Measurements from ENCODE around the gene CYP2C19.

CYP2C19 gene

DNA sequence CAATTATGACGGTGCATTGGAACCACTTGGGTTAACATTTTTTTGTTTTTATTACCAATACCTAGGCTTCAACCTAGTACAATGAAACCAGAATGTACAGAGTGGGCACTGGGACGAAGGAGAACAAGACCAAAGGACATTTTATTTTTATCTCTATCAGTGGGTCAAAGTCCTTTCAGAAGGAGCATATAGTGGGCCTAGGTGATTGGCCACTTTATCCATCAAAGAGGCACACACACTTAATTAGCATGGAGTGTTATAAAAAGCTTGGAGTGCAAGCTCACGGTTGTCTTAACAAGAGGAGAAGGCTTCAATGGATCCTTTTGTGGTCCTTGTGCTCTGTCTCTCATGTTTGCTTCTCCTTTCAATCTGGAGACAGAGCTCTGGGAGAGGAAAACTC is at the start of gene CYP2C19:
CYP2C19 (plus strand) TSS at position 289 of the 400 bp plus-strand sequence; CDS start at position 314, 25 bp downstream.
- TF ChIP-seq, protein P1, sequence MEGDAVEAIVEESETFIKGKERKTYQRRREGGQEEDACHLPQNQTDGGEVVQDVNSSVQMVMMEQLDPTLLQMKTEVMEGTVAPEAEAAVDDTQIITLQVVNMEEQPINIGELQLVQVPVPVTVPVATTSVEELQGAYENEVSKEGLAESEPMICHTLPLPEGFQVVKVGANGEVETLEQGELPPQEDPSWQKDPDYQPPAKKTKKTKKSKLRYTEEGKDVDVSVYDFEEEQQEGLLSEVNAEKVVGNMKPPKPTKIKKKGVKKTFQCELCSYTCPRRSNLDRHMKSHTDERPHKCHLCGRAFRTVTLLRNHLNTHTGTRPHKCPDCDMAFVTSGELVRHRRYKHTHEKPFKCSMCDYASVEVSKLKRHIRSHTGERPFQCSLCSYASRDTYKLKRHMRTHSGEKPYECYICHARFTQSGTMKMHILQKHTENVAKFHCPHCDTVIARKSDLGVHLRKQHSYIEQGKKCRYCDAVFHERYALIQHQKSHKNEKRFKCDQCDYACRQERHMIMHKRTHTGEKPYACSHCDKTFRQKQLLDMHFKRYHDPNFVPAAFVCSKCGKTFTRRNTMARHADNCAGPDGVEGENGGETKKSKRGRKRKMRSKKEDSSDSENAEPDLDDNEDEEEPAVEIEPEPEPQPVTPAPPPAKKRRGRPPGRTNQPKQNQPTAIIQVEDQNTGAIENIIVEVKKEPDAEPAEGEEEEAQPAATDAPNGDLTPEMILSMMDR (IDR thresholded peaks at IDR 0.05; ENCODE audit: insufficient read depth, low read depth, low read length, missing control alignments), result no peak
- DNase-seq (ENCODE audit: low read depth), result no peak
- H3K4me3 ChIP-seq (ENCODE audit: low read length), result no peak within 1 kb of the TSS

DNA sequence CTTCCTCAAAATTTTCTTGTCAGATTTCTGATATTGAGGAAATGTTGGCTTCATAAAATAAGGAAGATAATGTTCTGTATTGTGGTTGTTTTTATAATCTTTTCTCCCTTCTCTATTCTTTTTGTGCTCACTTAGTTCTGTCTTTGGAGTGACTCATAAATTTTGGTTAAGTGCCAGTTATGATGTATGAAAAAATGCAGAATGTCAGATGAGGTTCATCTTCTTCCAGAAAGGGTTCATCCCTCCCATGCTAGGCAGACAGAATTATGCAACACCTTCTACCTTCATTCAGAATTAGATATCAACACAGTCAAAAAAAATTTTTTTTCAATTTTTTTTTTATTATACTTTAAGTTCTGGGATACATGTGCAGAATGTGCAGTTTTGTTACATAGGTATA is 36.6 kb upstream of the CYP2C19 start:
- DNase-seq (ENCODE audit: low read depth), result peak; percentile 55
- TF ChIP-seq, protein P1 (IDR thresholded peaks at IDR 0.05; ENCODE audit: insufficient read depth, low read depth, low read length, missing control alignments), result no peak

DNA sequence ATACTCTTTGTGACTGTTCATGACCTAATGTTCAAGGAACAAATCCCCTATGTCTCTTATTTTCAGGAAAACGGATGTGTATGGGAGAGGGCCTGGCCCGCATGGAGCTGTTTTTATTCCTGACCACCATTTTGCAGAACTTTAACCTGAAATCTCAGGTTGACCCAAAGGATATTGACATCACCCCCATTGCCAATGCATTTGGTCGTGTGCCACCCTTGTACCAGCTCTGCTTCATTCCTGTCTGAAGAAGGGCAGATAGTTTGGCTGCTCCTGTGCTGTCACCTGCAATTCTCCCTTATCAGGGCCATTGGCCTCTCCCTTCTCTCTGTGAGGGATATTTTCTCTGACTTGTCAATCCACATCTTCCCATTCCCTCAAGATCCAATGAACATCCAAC is 27.3 kb upstream of the CYP2C19 start:
- TF ChIP-seq, protein P1 (IDR thresholded peaks at IDR 0.05; ENCODE audit: insufficient read depth, low read depth, low read length, missing control alignments), result no peak
- DNase-seq (ENCODE audit: low read depth), result no peak
- no peak overlapping the region for H3K4me3 ChIP-seq (ENCODE audit: low read length)

More for the DNA sequence above, 36.6 kb upstream of the CYP2C19 start:
- H3K4me3 ChIP-seq (ENCODE audit: low read length), result no peak overlapping the region

DNA sequence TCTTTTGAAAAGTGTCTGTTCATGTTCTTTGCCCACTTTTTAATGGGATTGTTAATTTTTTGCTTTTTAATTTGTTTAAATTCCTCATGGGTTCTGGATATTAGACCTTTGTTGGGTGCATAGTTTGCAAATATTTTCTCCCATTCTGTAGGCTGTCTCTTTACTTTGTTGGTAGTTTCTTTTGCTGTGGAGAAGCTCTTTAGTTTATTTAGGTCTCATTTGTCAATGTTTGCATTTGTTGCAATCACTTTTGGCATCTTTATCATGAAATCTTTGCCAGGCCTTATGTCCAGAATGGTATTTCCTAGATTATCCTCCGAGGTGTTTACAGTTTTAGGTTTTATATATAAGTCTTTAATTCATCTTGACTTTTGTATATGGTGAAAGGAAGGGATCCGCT is 23.9 kb upstream of the CYP2C19 start:
- H3K4me3 ChIP-seq (ENCODE audit: low read length), result no peak overlapping the region
- TF ChIP-seq, protein P1 (IDR thresholded peaks at IDR 0.05; ENCODE audit: insufficient read depth, low read depth, low read length, missing control alignments), result no peak
- no peak for DNase-seq (ENCODE audit: low read depth)

DNA sequence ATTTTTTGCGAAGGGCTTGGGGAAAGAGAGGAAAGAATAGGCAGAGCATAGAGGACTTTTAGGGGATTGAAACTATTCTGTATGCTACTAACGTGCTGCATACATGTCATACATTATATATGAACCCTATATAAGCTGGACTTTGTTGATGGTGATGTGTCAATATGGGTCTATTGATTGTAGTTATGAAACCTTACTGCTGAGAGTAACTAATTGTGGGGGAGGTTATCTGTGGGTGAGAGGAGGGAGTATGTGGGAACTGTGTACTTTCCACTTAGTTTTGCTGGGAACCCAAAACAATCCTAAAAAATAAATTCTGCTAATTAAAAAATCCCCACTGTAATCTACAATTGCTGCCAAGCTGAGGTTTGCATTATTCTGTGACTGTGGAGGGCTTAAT is 15.3 kb upstream of the CYP2C19 start:
- no peak for DNase-seq (ENCODE audit: low read depth)
- TF ChIP-seq, protein P1 (IDR thresholded peaks at IDR 0.05; ENCODE audit: insufficient read depth, low read depth, low read length, missing control alignments), result no peak
- no peak overlapping the region for H3K4me3 ChIP-seq (ENCODE audit: low read length)

DNA sequence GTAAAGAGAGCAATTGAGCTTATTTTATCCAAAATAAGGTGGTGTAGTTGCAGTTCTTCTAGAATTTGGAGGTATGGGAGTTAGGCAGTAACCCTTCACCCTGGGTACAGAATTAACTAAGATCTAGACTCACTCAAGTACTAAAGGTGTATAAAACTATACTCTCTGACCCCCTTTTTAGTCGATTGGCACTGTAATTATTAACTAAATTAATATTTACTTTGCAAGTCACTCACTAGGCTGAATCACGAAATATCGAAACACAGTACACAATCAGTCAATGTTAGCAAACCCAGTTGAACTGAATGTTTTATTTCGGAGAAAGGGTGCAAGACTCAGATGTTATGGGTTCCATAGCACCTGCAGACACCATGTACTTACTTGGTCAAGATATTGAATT is 14.6 kb upstream of the CYP2C19 start:
- no peak overlapping the region for H3K4me3 ChIP-seq (ENCODE audit: low read length)
- DNase-seq (ENCODE audit: low read depth), result no peak
- TF ChIP-seq, protein P1 (IDR thresholded peaks at IDR 0.05; ENCODE audit: insufficient read depth, low read depth, low read length, missing control alignments), result no peak

DNA sequence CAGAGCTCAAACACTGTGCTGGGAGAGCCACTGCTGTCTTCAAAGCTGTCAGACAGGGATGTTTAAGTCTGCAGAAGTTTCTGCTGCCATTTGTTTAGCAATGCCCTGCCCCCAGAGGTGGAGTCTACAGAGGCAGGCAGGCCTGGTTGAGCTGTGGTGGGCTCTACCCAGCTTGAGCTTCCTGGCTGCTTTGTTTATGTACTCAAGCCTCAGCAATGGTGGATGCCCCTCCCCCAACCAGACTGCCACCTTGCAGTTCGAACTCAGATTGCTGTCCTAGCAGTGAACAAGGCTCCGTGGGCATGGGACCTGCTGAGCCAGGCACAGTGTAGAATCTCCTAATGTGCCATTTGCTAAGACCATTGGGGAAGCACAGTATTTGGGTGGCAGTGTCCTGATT is 4.6 kb upstream of the CYP2C19 start:
- H3K4me3 ChIP-seq (ENCODE audit: low read length), result no peak overlapping the region
- no peak for DNase-seq (ENCODE audit: low read depth)
- TF ChIP-seq, protein P1 (IDR thresholded peaks at IDR 0.05; ENCODE audit: insufficient read depth, low read depth, low read length, missing control alignments), result no peak

Data from epithelial cell of esophagus (primary cell).